ENCODE results near the gene GLIS1.
"Not testable (repeated sequence)": the region's sequence is repeated elsewhere in the genome, so short reads cannot be mapped to it uniquely, and the experiment has no call there.

Gene GLIS1

DNA sequence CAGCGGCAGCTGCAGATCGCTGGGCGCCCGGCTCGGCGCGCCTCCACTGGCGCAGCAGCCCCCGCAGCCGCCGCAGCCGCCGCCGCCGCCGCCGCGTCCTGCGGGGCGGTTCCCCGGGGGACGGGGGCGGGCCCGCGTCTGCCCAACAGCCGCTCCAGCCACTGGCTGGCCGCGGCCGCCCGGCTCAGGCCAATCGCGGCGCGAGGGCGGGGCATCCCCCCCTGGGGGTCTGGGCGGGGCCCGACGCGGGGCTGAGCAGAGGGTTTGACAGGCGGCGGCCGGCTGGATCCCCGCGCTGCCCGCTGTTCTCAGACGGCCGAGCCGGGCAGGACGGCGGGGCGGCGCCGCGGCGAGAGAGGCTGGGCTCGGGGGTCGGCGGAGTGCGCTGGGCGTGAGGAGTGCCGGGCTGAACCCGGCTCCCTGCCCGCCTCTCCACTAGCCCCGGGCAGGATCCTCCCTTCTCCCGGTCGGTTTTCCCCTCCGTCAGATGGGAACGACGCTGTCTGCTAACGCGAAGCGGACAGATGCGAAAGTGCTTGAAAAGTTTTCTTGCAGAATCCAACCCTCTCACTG lies at the start of gene GLIS1:
Gene GLIS1, minus strand, starts transcription at position 56 of the 573 bp plus-strand sequence. CDS start 1,100 bp downstream, outside the sequence.
- H3K36me3 Mint-ChIP-seq, result peaks cover 4 to 14% of the 10 kb centered on the region in 2 donors

DNA sequence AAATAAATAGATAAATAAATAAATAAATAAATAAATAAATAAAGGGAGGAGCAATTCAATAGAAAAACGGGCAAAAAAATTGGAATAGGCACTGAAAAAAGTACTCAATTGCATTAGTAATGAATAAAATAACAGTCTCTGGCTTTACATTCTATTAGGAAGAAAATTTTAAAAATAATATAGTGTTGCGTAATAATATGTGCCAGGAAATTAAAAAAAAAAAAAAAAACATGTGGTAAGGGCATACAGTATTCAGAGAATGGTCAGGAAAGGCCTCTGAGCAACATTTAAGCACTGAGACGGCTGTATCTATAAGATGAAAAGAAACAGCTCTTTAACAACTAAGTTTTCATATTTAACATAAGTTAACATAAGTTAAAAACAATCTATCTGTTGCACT lies 48.7 kb upstream of the GLIS1 start:
- Mint-ChIP-seq H3K4me1 (peaks cover 0 to 2% of the 10 kb centered on the region in 2 donors), H3K36me3 (peaks cover 34 to 62% of the 10 kb centered on the region in 2 donors), H3K27me3 (no peaks in the 10 kb centered on the region), H3K27ac (no peak overlapping the region), H3K9me3 (no peaks in the 10 kb centered on the region), H3K4me3 (no peak overlapping the region)
- ATAC-seq (replicated peaks) (no peak), DNase-seq (no peak)

More for the DNA sequence above, at the start of gene GLIS1:
- H3K9me3 Mint-ChIP-seq, result peaks cover 13 to 14% of the 10 kb centered on the region in 2 donors
- no peak within 1 kb of the TSS for H3K27ac Mint-ChIP-seq
- DNase-seq (peak; percentile 66), ATAC-seq (replicated peaks) (peak; percentile 98 to 99)
- H3K4me3 Mint-ChIP-seq, result peak within 1 kb of the TSS; percentile 67 to 76
- peaks cover 0 to 1% of the 10 kb centered on the region in 2 donors for H3K4me1 Mint-ChIP-seq
- H3K27me3 Mint-ChIP-seq, result peaks cover 42 to 73% of the 10 kb centered on the region in 2 donors

DNA sequence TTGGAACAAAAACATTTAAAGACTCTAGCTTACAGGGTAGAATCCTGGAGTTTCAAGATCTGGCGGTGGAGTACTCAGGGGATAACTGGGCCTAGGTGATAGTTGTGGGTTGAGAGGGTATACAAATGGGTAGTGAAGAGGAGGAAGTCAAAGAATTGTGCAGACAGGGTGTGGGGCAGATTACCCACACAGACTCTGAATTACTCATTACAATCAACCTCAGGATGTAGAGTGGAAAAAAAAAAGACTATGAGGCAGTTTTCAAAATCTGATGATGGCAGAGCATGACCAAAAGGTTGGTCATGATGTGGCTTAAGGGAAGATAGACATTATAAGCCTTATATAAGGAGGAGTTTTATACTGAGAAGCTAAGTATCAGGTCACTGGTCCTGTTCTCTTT lies 44.1 kb upstream of the GLIS1 start:
- no peak overlapping the region for H3K4me3 Mint-ChIP-seq
- H3K27me3 Mint-ChIP-seq, result no peaks in the 10 kb centered on the region
- DNase-seq (no peak), ATAC-seq (replicated peaks) (peak; percentile 74 to 75)
- peaks cover 26 to 53% of the 10 kb centered on the region in 2 donors for H3K36me3 Mint-ChIP-seq
- no peaks in the 10 kb centered on the region for H3K9me3 Mint-ChIP-seq
- peak overlapping the region; percentile 57 for H3K27ac Mint-ChIP-seq
- H3K4me1 Mint-ChIP-seq, result peaks cover 0 to 2% of the 10 kb centered on the region in 2 donors

DNA sequence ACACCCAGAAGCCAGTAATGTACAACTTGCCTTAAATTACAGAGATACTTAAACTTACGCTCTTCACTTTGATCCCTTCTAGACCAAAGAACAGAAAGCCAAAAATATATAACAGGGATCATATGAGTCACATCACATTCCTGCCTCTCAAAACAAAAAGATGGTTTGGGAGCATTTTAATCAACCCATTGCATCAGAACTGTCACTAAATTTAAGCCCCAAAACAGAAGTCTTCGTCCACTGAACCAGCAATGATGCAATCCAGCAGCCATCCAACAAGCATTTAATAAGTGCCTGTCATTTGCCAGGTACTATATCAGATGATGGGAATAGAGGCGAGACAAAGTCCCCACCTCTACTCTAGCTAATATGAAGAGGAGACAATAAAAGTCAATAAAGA lies 42.7 kb upstream of the GLIS1 start:
- DNase-seq (no peak), ATAC-seq (replicated peaks) (no peak)
- H3K9me3 Mint-ChIP-seq, result no peaks in the 10 kb centered on the region
- no peak overlapping the region for H3K4me3 Mint-ChIP-seq
- H3K36me3 Mint-ChIP-seq, result peaks cover 27 to 54% of the 10 kb centered on the region in 2 donors
- peaks cover 0 to 2% of the 10 kb centered on the region in 2 donors for H3K4me1 Mint-ChIP-seq
- H3K27me3 Mint-ChIP-seq, result no peaks in the 10 kb centered on the region
- H3K27ac Mint-ChIP-seq, result no peak overlapping the region

DNA sequence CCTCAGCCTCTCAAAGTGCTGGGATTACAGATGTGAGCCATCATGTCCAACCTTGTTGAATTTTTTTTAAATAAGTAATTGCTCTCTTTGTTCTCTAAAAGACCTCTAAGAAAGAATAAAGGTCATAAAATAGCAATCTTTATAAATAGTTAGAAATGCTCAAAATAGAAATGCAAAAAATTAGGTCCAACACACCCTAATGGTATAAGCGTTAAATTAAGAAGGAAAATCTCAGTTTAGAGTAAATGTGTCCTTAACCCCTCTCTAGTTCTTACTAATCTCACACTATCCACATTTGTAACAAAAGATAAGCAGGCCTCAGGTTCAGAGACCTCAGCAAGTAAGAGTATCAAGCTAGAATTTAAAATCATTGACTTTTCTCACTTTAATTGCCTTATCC lies 38.3 kb upstream of the GLIS1 start:
- no peak for DNase-seq
- ATAC-seq (replicated peaks), result no peak
- no peaks in the 10 kb centered on the region for H3K9me3 Mint-ChIP-seq
- H3K4me3 Mint-ChIP-seq, result no peak overlapping the region
- H3K36me3 Mint-ChIP-seq, result peaks cover 22 to 37% of the 10 kb centered on the region in 2 donors
- no peaks in the 10 kb centered on the region for H3K27me3 Mint-ChIP-seq
- no peaks in the 10 kb centered on the region for H3K4me1 Mint-ChIP-seq
- no peak overlapping the region for H3K27ac Mint-ChIP-seq

DNA sequence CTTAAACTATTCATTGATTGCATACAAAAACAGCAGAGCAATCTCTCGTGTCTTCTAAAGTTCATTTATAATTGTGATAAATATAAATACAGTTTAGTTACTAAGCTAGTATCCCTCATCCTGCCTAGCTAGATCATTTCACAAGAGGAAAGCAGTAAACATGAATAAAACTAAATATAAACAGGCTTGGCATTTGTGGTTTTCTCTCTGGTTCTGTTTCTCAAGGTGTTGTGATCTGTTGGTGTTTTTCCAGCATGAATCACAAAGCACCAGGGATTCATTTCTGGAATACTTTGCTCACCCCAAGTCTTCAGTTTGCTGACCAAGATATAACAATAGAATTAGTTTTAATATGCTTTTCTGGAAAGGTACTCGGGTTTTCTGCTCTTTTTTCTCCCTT lies 32.7 kb upstream of the GLIS1 start:
- H3K4me1 Mint-ChIP-seq, result no peaks in the 10 kb centered on the region
- H3K4me3 Mint-ChIP-seq, result no peak overlapping the region
- no peaks in the 10 kb centered on the region for H3K27me3 Mint-ChIP-seq
- no peaks in the 10 kb centered on the region for H3K9me3 Mint-ChIP-seq
- no peak for ATAC-seq (replicated peaks)
- no peak overlapping the region for H3K27ac Mint-ChIP-seq
- DNase-seq, result no peak
- peaks cover 20 to 35% of the 10 kb centered on the region in 2 donors for H3K36me3 Mint-ChIP-seq

DNA sequence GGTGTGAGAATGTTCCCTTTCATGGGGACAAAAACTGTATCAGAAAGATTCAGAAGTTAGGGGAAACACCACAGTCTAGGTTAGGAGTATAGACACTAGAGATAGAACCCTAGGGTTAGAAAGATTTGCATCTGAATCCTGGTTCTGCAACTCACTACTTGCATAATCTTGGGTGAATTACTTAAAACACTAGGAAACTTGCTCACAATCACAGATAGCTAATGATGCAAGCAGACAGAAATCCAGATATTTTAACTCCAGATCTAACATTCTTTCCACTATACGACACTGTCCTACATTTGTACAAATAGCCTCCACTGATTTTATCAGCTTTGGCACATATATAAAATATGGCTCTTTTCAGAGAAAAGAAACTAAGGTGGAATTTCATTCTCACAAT lies 30.8 kb upstream of the GLIS1 start:
- ATAC-seq (replicated peaks), result no peak
- H3K9me3 Mint-ChIP-seq, result no peaks in the 10 kb centered on the region

DNA sequence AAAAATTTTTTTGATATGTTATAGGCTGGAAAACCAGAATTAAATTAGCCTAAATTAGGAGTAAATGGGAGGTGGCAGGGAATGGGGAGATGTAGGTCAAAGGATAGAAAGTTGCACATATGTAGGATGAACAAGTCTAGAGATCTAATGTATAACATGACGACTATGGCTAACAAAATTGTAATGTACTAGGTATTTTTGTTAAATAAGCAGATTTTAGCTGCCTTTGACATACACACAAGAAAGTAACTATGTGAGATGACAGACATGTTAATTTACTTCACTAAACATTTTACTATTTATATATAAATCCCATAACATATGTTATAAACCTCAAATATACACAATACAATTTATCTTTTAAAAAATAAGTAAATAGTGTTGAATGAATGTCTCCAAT lies 30.2 kb upstream of the GLIS1 start:
- no peaks in the 10 kb centered on the region for H3K9me3 Mint-ChIP-seq
- no peaks in the 10 kb centered on the region for H3K27me3 Mint-ChIP-seq
- DNase-seq (no peak), ATAC-seq (replicated peaks) (no peak)
- H3K4me3 Mint-ChIP-seq, result no peak overlapping the region
- H3K27ac Mint-ChIP-seq, result no peak overlapping the region
- H3K4me1 Mint-ChIP-seq, result no peaks in the 10 kb centered on the region
- H3K36me3 Mint-ChIP-seq, result peaks cover 29 to 36% of the 10 kb centered on the region in 2 donors

More for the DNA sequence above, 30.8 kb upstream of the GLIS1 start:
- Mint-ChIP-seq H3K4me3 (no peak overlapping the region), H3K36me3 (peaks cover 28 to 34% of the 10 kb centered on the region in 2 donors), H3K4me1 (no peaks in the 10 kb centered on the region), H3K27ac (no peak overlapping the region), H3K27me3 (no peaks in the 10 kb centered on the region)
- no peak for DNase-seq

DNA sequence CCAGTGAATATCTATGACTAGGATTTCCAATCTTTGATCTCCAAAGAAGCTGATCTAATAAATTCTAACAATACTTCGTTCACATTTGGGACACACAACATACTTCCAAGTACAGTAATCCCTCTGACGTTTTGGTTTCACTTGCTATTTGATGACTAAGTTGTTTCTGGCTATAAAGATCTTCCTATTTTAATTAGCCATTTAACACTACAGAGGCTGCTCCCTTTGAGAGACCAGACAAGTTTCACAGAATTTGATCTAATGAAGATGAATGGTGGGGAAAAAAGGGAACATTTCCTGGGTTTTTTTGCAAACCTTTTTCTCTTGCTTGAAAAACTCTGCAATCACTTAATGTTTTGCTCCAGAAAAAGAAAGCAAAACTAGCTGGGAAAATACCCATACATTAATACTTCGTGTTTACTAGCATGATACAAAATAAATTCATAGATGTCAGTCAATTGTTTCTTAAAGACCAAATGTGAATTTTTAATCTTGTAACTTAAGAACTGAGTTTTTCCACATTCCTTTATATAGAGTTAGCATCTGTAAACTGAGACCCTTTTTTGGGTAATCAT lies 28.0 kb upstream of the GLIS1 start:
- ATAC-seq (replicated peaks), result no peak
- H3K4me3 Mint-ChIP-seq, result no peak overlapping the region
- H3K36me3 Mint-ChIP-seq, result peaks cover 42 to 50% of the 10 kb centered on the region in 2 donors
- no peak for DNase-seq
- H3K4me1 Mint-ChIP-seq, result no peaks in the 10 kb centered on the region
- no peak overlapping the region for H3K27ac Mint-ChIP-seq
- H3K9me3 Mint-ChIP-seq, result peaks cover 2 to 10% of the 10 kb centered on the region in 2 donors
- H3K27me3 Mint-ChIP-seq, result no peaks in the 10 kb centered on the region

DNA sequence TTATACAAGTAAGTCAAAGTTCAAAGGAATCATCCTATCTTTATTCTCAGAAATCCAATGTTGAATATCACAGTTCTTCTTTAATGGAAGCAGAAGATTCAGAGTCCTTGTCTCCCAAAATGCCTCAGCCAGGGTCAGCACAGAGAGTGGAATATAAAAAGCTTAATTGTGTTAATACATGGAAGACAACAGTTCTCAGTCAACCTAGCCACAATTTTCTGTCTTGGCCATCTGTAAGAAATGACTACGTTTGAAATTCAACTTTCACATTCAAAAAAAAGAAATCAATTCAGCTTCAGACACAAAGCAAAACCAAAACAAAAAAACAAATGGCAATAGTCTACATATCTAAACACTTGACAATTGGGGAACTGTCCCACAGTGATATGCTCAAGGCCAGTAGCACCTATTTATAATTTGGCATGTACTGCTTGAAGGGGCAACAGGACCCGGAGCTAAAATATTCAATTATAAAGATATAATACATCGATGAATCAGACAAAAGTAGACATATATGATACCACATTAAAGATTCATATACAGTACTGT lies 27.3 kb upstream of the GLIS1 start:
- Mint-ChIP-seq H3K4me3 (no peak overlapping the region), H3K27ac (no peak overlapping the region)
- no peak for ATAC-seq (replicated peaks)

DNA sequence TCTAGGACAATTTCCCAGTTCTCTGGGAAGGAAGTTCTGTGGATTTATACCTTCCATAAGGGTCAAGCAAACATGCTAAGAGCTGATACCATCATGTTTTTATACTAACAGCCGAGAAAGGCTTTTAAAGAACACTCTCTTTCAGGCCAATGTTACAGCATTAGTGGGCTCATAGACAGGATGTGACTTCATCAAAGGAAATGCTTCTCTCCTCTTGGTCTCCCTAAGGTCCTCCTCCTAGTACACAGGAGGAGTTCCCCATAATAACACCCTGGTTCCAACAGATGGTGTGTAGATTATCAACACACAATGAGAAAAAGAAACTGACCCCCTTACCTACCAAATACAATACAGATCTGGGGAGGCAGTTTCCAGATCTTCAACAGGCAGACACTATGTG lies 26.7 kb upstream of the GLIS1 start:
- peaks cover 3 to 11% of the 10 kb centered on the region in 2 donors for H3K9me3 Mint-ChIP-seq
- peaks cover 39 to 49% of the 10 kb centered on the region in 2 donors for H3K36me3 Mint-ChIP-seq
- DNase-seq, result no peak
- H3K4me1 Mint-ChIP-seq, result no peaks in the 10 kb centered on the region
- no peak overlapping the region for H3K4me3 Mint-ChIP-seq
- no peak overlapping the region for H3K27ac Mint-ChIP-seq
- ATAC-seq (replicated peaks), result no peak
- no peaks in the 10 kb centered on the region for H3K27me3 Mint-ChIP-seq

More for the DNA sequence above, 27.3 kb upstream of the GLIS1 start:
- Mint-ChIP-seq H3K27me3 (no peaks in the 10 kb centered on the region), H3K36me3 (peaks cover 45 to 56% of the 10 kb centered on the region in 2 donors), H3K9me3 (peaks cover 3 to 11% of the 10 kb centered on the region in 2 donors), H3K4me1 (no peaks in the 10 kb centered on the region)
- DNase-seq, result no peak

DNA sequence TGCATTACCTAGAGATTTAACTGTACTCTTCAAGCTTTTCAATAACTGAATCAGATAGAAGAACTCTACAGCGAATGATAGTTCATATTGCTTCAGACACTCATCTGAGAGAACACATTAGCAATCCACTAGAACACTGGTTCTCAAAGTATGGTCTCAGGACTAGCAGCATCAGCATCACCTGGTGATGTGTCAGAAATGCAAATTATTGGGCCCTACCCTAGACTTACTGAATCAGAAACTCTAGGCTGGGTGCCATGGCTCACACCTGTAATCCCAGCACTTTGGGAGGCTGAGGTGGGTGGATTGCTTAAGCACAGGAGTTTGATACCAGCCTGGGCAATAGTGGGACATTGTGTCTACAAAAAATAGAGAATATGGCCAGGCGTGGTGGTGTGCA lies 24.9 kb upstream of the GLIS1 start:
- Mint-ChIP-seq H3K36me3 (peaks cover 35 to 55% of the 10 kb centered on the region in 2 donors), H3K27ac (peak overlapping the region; percentile 47), H3K4me3 (no peak overlapping the region), H3K9me3 (peaks cover 3 to 11% of the 10 kb centered on the region in 2 donors), H3K4me1 (no peaks in the 10 kb centered on the region), H3K27me3 (no peaks in the 10 kb centered on the region)
- no peak for ATAC-seq (replicated peaks)
- DNase-seq, result no peak

DNA sequence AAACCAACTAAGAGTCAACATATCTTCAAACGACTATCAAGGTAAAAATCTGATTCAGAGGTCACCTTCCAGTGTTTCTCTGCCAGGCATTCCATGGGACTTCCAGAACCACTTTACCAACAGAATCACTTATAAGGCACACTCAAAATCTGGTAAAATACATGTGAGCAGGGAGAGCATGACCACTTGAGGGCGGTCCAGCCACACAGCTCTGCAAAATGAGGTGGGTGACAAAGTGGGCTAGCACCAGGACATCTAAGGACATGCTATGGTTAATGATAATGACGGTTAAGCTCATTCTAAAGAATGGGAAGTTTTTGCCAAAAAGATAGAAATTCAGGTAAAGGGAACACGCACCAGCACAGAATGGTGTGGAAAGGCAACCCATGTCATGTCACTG lies 24.5 kb upstream of the GLIS1 start:
- Mint-ChIP-seq H3K9me3 (peaks cover 3 to 11% of the 10 kb centered on the region in 2 donors), H3K36me3 (peaks cover 32 to 55% of the 10 kb centered on the region in 2 donors), H3K4me3 (no peak overlapping the region), H3K4me1 (no peaks in the 10 kb centered on the region), H3K27me3 (no peaks in the 10 kb centered on the region), H3K27ac (no peak overlapping the region)
- ATAC-seq (replicated peaks) (no peak), DNase-seq (no peak)

DNA sequence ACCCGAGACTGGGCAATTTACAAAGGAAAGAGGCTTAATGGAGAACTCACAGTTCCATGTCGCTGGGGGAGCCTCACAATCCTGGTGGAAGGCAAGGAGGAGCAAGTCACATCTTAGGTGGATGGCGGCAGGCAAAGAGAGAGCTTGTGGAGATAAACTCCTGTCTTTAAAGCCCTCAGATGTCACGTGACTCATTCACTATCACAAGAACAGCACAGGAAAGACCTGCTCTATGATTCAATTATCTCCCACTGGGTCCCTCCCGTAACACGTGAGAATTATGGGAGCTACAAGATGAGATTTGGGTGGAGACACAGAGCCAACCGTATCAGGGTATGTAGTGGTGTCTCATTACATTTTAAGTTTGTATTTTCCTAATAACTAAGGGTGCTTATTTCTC lies 21.5 kb upstream of the GLIS1 start:
- not testable (repeated sequence) for DNase-seq; H3K27me3 Mint-ChIP-seq; H3K4me3 Mint-ChIP-seq; H3K4me1 Mint-ChIP-seq; H3K27ac Mint-ChIP-seq; ATAC-seq (replicated peaks)
- Mint-ChIP-seq H3K36me3 (peaks cover 28 to 59% of the 10 kb centered on the region in 2 donors), H3K9me3 (peaks cover 3 to 11% of the 10 kb centered on the region in 2 donors)

DNA sequence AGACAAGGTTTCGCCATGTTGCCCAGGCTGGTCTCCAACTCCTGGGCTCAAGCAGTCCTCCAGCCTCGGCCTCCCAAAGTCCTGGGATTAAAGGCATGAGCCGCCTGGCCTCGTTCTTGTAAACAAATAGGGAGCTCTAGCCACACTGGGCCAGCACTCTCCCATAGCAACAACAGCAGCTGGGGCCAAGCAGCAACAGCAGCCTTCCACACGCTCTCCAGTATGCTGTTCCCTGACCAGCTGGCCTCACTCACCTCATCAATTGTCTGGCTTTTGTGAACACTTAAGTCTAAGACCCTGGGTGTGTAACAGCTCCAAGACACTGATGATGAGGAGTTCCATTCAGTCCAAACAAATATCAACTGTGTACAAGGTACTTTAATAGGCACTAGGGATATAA lies 16.9 kb upstream of the GLIS1 start:
- ATAC-seq (replicated peaks), result no peak
- no peaks in the 10 kb centered on the region for H3K27me3 Mint-ChIP-seq
- no peaks in the 10 kb centered on the region for H3K4me1 Mint-ChIP-seq
- H3K36me3 Mint-ChIP-seq, result peaks cover 6 to 34% of the 10 kb centered on the region in 2 donors
- H3K27ac Mint-ChIP-seq, result no peak overlapping the region
- no peak for DNase-seq
- H3K9me3 Mint-ChIP-seq, result no peaks in the 10 kb centered on the region
- no peak overlapping the region for H3K4me3 Mint-ChIP-seq

Data from stimulated activated naive B cell treated with anti-CD40 and anti-IgM and Interleukin-4, amounts not matched to agents 10 μg/mL and 1 μg/mL and 100 μg/mL, for 72 hours (primary cell).